Islet precursor cell (in vitro differentiated cells): ENCODE measurements around the gene TAF1L.

Source experiments
- DNase-seq: peaks from one replicate; pipeline ENCODE4 v3.0.0-alpha.2; 2018

Gene TAF1L

GRCh38 chr9:32587901-32588300, 47.6 kb downstream of the TAF1L start:
- no peak for DNase-seq

- no peak for DNase-seq
Measured at GRCh38 chr9:32584784-32585183, 50.7 kb downstream of the TAF1L start.

- DNase-seq, result peak; percentile 67
Measured at GRCh38 chr9:32581512-32582143, 53.8 kb downstream of the TAF1L start.

- DNase-seq, result peak; percentile 72
Measured at GRCh38 chr9:32580631-32581300, 54.7 kb downstream of the TAF1L start.

- DNase-seq, result peak; percentile 68
Measured at GRCh38 chr9:32579706-32580331, 55.6 kb downstream of the TAF1L start.
